ENCODE measurements around the gene HES4.

The HES4 gene

GRCh38 chr1:967466-968343, 32.2 kb downstream of the HES4 start:
- in situ Hi-C loops (cut with MboI; ENCODE audit: low pct_unique_long_range_greater_than_20kb, low sequenced_read_pairs, unreplicated experiment) = no loop called here
- no peak for TF ChIP-seq CTCF (IDR thresholded peaks at IDR 0.05; ENCODE audit: extremely low read depth, insufficient read depth, missing control alignments)
- DNase-seq (ENCODE audit: low spot score) = no peak

DNA sequence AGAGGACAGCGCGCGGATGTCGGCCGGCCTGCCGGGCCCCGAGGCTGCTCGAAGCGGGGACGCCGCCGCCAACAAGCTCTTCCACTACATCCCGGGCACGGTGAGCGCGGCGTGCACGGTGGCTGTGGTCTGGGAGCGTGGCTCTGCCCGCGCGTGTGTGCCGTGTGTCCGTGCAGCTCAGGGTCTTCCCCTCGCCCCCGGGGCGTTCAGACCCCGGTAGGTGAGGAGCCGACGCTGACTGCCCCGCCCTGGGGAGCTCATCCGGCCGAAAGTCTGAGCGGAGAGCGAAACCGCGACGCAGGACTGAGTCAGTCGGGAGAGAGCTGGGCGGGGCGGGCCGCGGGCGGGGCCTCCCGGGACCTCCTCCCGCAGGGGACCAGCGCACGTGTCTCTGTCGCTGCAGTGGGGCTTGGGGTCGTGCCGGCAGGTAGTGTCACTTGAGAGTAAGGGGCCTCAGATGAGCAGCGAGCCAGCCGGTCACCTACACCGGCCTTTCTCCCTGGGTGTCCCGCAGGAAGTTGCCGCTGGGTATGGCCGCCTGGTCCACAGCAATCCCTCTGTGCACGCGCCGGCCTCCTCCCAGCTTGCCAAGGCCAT, 33.1 kb downstream of the HES4 start:
- in situ Hi-C loops (cut with MboI; ENCODE audit: low pct_unique_long_range_greater_than_20kb, low sequenced_read_pairs, unreplicated experiment) = no loop called here
- peak; percentile 91 for DNase-seq (ENCODE audit: low spot score)
- no peak for TF ChIP-seq CTCF (IDR thresholded peaks at IDR 0.05; ENCODE audit: extremely low read depth, insufficient read depth, missing control alignments)

DNA sequence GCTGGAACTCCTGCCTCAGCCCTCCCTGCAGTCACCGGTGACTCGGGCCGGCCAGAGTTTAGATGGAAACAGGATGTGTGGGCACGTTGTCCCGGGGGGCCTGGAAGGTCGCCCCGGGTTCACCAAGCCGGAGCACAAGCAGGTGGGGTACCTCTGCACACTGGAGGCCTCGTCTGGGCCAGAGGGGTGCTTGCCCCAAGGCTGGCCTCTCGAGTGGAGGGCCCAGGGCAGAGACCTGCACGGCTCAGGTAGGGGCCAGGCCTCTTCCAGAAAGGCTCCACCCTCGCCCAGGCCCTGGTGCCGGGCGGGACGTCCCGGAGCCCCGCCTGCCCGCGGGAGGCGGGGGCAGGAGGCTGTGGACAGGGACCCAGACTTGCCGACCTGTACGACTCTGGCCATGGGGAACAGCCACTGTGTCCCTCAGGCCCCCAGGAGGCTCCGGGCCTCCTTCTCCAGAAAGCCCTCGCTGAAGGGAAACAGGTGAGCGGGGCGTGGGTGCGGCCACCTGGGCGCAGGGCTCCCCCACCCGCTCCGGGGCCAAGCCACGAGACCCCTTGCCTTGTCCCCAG, 33.7 kb downstream of the HES4 start, which contains the start of gene PLEKHN1:
Gene PLEKHN1 (plus strand): TSS at position 348 of the 569 bp plus-strand sequence. CDS start 50 bp downstream, at position 398.
- in situ Hi-C loops (cut with MboI; ENCODE audit: low pct_unique_long_range_greater_than_20kb, low sequenced_read_pairs, unreplicated experiment) = no loop called here
- DNase-seq (ENCODE audit: low spot score) = peak; percentile 74
- TF ChIP-seq CTCF (IDR thresholded peaks at IDR 0.05; ENCODE audit: extremely low read depth, insufficient read depth, missing control alignments) = no peak

DNA sequence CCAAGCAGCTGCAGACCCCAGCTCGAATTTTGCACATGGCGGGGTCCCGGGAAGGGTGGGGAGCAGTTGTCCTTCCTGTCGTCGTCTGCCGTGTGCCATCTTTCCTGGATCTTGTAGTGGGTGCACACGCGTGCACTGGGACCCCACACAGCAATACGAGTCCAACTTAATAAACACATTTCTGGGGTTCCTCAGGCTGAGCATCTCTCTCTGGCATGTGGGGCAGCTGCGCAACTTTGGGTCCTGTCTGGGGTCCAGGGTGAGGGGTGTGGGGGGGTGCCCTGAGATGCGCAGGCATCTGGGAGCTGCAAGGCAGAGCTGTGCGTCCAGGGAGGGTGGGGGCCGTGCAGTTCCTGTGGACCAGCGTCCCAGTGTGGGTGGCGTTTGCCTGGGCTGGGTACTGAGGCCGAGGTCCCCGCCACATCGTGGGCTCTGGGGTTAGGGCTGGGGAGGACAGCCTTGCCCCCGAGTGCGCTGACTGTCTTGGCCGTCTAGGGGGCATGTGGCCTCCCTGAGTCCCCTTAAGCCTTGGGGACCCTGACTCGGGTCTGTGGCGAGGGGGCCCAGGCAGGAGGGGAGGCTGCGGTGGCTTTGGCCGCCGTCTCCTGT, 34.3 kb downstream of the HES4 start:
- TF ChIP-seq CTCF (IDR thresholded peaks at IDR 0.05; ENCODE audit: extremely low read depth, insufficient read depth, missing control alignments) = no peak
- no peak for DNase-seq (ENCODE audit: low spot score)
- in situ Hi-C loops (cut with MboI; ENCODE audit: low pct_unique_long_range_greater_than_20kb, low sequenced_read_pairs, unreplicated experiment) = no loop called here

DNA sequence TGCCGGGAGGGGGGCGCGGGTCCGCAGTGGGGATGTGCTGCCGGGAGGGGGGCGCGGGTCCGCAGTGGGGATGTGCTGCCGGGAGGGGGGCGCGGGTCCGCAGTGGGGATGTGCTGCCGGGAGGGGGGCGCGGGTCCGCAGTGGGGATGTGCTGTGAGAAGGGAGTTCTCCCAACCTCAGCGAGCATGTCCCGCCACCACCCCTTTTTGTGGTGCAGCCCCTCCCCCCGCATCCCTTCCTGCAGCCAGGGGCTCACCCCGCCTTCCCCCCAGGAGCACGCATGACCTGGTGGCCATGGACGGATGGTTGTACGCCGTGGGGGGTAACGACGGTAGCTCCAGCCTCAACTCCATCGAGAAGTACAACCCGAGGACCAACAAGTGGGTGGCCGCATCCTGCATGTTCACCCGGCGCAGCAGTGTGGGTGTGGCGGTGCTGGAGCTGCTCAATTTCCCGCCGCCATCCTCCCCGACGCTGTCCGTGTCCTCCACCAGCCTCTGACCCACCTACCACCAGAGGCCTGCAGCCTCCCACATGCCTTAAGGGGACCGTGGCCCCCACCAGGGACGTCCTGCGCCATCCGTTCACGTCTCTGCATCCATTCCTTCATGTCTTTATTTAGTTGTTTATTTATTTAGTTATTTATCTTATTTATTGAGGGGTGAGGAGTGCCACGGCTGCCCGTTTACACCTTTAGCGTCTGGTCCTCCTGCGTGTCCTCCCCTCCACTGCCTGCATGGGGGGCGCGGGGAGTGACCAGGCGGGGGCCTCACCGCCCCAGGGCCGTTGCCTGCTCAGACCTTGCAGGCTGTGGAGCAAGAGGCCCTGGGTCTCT, 35.0 kb downstream of the HES4 start:
- in situ Hi-C loops (cut with MboI; ENCODE audit: low pct_unique_long_range_greater_than_20kb, low sequenced_read_pairs, unreplicated experiment) = no loop called here
- no peak for DNase-seq (ENCODE audit: low spot score)
- TF ChIP-seq CTCF (IDR thresholded peaks at IDR 0.05; ENCODE audit: extremely low read depth, insufficient read depth, missing control alignments) = no peak
